GM20000 (cell line): ENCODE measurements around the gene PCDHA1.

Source experiments
- DNase-seq: peaks from one replicate; pipeline ENCODE4 v3.0.0; 2012; ENCODE audit warnings: low spot score
- CTCF ChIP-seq: IDR thresholded peaks from 2 replicates; pipeline ENCODE4 v1.5.1; 2012; ENCODE audit warnings: mild to moderate bottlenecking, control low read depth; ENCODE audit errors: extremely low read depth, missing control alignments

The PCDHA1 gene

DNA sequence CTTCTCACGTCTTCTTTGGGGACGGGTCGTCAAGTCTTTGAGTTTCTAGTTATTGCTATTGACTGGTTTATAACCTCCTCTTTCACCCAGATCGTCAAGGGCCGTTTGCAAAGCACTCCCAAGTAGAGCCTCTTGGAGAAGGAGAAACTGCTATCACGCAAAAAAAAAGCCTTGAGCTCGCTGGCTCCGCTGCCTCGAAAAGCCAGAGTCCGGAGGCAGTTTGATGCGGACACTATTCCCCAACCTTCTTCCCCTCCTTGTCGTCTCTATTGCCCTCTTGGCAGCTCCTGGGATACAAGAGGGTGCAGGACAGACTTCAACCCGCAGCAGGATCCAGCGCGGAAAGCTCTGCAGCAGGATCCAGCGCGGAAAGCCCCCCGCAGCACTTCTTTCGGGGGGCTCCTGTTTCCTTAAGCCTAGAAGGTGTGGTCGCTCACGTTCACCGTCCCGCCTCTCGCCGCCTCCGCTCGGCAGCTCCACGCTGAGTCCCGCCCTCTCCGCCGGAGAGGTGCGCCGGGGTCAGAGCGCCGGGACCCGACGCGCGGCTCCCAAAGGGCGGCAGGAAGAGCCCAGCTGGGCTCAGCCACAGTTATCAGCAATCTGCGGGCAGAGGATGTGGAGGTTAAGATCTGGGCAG is 140.0 kb downstream of the PCDHA1 start, which contains the start of gene PCDHAC1:
Gene PCDHAC1 (plus strand): TSS at position 494 of the 637 bp plus-strand sequence. CDS start 594 bp downstream, outside the sequence.
- no peak for DNase-seq
- no peak for TF ChIP-seq CTCF

GRCh38 chr5:140926443-140927227 is 140.7 kb downstream of the PCDHA1 start:
- no peak for TF ChIP-seq CTCF
- no peak for DNase-seq

DNA sequence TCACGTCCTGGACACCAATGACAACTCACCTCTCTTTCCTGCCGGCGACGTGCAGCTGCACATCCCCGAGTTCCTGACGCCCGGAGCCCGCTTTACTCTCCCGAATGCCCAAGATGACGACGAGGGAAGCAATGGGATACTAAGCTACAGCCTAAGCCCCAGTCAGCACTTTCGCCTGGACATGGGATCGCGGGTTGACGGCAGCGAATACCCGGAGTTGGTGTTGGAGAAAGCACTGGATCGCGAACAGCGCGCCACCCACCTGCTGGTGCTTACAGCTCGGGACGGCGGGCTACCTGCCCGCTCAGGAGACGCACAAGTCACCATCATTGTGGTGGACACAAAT is 141.3 kb downstream of the PCDHA1 start:
- TF ChIP-seq CTCF = no peak
- no peak for DNase-seq

- TF ChIP-seq CTCF = no peak
- no peak for DNase-seq
These were observed 149.1 kb downstream of the PCDHA1 start for GRCh38 chr5:140934964-140935606.

DNA sequence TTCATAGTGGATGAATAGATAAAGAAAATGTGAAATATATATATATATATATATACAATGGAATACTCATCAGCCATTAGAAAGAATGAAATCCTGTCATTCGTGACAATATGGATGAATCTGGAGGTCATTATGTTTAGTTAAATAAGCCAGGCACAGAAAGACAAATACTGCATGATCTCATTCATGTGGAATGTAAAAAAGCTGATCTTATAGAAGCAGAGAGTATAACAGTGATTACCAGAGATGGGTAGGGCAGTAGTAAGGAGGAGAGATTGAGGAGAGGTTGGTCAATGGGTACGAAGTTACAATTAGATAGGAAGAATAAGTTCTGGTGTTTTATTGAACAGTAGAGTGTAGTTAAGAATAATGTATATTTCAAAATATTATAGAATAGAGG is 160.6 kb downstream of the PCDHA1 start:
- no peak for DNase-seq
- no peak for TF ChIP-seq CTCF

GRCh38 chr5:140951636-140952035 is 165.7 kb downstream of the PCDHA1 start:
- no peak for TF ChIP-seq CTCF

GRCh38 chr5:140953234-140953633 is 167.3 kb downstream of the PCDHA1 start:
- DNase-seq = no peak
- TF ChIP-seq CTCF = no peak

More at GRCh38 chr5:140951636-140952035, 165.7 kb downstream of the PCDHA1 start:
- DNase-seq = no peak
